Measurements from ENCODE around the gene ASH1L. TPM values are rescaled to one million over a fixed set of nuclear protein-coding genes. Genes with fewer than 3 reads are reported as not detected.
"Not testable (repeated sequence)": the region's sequence is repeated elsewhere in the genome, so short reads cannot be mapped to it uniquely, and the experiment has no call there.

ASH1L gene, protein sequence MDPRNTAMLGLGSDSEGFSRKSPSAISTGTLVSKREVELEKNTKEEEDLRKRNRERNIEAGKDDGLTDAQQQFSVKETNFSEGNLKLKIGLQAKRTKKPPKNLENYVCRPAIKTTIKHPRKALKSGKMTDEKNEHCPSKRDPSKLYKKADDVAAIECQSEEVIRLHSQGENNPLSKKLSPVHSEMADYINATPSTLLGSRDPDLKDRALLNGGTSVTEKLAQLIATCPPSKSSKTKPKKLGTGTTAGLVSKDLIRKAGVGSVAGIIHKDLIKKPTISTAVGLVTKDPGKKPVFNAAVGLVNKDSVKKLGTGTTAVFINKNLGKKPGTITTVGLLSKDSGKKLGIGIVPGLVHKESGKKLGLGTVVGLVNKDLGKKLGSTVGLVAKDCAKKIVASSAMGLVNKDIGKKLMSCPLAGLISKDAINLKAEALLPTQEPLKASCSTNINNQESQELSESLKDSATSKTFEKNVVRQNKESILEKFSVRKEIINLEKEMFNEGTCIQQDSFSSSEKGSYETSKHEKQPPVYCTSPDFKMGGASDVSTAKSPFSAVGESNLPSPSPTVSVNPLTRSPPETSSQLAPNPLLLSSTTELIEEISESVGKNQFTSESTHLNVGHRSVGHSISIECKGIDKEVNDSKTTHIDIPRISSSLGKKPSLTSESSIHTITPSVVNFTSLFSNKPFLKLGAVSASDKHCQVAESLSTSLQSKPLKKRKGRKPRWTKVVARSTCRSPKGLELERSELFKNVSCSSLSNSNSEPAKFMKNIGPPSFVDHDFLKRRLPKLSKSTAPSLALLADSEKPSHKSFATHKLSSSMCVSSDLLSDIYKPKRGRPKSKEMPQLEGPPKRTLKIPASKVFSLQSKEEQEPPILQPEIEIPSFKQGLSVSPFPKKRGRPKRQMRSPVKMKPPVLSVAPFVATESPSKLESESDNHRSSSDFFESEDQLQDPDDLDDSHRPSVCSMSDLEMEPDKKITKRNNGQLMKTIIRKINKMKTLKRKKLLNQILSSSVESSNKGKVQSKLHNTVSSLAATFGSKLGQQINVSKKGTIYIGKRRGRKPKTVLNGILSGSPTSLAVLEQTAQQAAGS (N-terminal part only)
- 10 to 100 TPM; 36.4 to 42.3 (median 39.2) TPM for polyA plus RNA-seq (ENCODE audit: insufficient read length in 4 of 4)

DNA sequence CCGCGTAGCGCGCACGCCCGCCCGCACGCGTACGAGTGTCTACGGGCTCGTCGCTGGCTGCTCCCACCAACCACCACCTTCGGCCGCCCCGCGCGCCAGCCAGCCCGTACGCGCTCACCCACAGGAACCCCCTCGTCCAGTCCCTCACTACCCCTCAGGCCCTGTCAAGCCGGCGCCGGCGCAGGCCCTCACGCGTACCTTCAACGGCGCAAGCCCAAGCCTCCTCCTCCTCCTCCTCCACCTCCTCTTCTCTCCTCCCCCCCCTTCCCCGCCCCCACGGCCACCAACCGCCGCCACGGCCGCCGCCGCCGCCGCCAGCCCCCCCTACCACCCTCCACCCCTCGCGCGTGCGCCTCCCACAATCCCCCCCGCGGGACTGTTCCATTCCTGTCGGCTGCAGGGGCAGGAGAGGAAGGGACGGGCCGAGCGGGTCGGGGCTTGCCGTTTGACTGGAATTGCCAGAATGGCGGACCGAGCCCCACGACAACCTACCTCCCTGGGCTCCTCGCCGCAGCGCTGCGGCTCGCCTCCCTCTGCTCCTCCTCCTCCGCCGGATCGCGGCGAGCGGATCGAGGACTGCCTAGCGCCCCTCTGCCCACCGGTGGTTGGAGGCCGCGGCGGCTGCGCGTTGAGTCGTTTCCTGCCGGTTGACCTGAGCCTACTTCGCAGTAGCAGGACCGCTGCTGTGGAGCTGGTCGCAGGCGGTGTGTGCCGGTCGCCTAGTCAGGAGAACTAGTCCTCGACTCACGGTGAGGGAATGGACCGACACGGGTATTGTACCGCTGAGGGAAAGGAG, at the start of gene ASH1L:
TSS of gene ASH1L (minus strand) at position 223 of the 796 bp plus-strand sequence. CDS start 41,284 bp downstream, outside the sequence.
- DNase-seq (ENCODE audit: low read depth in 4 of 4, low spot score in 3 of 4), result peak; percentile 88 to 94 (median 92)

DNA sequence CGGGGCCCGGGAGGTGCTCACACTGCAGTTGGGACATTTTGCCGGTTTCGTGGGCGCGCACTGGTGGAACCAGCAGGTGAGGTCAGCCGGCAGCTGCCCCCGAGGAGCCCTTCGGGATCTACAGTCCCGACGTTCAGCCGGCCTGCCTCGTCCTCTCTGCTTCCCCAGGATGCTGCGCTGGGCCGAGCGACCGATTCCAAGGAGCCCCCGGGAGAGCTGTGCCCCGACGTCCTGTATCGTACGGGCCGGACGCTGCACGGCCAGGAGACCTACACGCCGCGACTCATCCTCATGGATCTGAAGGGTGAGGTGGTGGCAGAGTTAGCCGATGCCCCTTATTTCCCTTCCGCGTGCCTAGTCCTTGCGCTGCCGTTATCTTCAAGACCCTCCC, 47.6 kb upstream of the ASH1L start:
- DNase-seq (ENCODE audit: low read depth in 4 of 4, low spot score in 3 of 4), result not testable (repeated sequence)

DNA sequence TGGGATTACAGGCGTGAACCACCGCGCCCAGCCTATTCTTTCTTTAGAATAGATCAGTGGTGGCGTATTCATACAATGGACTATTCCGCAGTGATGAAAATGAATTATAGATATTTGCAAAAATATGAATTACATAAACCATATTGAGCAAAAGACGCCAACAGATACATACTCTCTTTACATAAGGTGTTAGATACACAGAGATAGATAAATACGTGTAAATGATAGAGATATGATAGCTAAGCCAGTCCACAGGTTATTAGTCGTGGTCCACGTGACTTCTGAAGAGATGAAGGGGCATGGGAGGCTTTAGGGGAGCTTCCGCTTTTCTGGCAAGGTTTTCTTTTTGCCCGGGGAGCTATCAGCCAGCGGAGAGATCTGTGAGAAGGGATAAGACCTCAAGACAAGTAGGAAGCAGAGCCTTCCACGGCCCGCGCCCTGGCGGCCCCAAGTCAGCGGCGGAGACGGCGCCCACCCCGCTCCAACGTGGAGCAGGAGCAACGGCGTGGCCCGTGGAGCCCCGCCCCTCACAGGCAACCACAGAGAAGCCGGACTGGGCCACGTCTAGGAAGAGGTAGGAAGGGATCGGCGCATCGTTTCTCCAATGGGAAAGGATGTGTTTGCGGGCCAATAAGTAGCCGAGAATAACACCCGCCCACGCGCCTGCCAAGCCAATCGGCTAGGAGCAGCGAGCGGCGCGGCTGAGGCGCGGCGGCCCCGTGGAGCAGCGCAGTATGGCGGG, 47.1 kb upstream of the ASH1L start, which contains the start of gene MSTO1:
TSS of gene MSTO1 (plus strand) at position 704 of the 742 bp plus-strand sequence. CDS start at position 735, 31 bp downstream.
- peak; percentile 81 to 89 (median 87) for DNase-seq (ENCODE audit: low read depth in 4 of 4, low spot score in 3 of 4)

- DNase-seq (ENCODE audit: low read depth in 4 of 4, low spot score in 3 of 4), result no peak
Measured at GRCh38 chr1:155608888-155609225, 46.3 kb upstream of the ASH1L start.

GRCh38 chr1:155607708-155608107, 45.1 kb upstream of the ASH1L start:
- no peak for DNase-seq (ENCODE audit: low read depth in 4 of 4, low spot score in 3 of 4)

- DNase-seq (ENCODE audit: low read depth in 4 of 4, low spot score in 3 of 4), result not testable (repeated sequence)
Measured at GRCh38 chr1:155599828-155600572, 37.4 kb upstream of the ASH1L start.

DNA sequence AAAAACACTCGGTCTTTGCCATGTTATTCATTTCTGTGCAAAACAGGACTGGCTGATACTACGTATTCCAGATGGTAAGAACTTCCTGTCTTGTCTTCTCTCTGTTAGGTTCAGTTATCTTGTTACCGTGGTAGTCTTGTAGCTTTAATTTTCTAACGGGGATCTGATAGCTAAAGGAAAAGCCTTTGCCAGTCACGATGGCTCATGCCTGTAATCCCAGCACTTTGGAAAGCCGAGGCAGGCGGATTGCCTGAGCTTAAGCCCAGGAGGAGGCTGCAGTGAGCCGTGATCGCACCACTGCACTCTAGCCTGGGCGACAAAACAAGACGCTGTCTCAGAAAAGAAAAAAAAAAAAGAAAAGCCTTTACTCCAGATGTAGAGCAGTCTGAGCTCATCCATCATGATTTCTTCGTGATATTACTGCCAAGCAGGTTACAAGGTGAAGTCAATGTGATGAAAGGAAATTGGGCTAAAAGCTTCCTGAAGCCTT, 36.3 kb upstream of the ASH1L start:
- peak in 1 of 4 donors; percentile 12 for DNase-seq (ENCODE audit: low read depth in 4 of 4, low spot score in 3 of 4)

GRCh38 chr1:155596864-155597263, 34.3 kb upstream of the ASH1L start:
- DNase-seq (ENCODE audit: low read depth in 4 of 4, low spot score in 3 of 4), result no peak

- not testable (repeated sequence) for DNase-seq (ENCODE audit: low read depth in 4 of 4, low spot score in 3 of 4)
Measured at GRCh38 chr1:155595877-155596474, 33.4 kb upstream of the ASH1L start.

GRCh38 chr1:155591770-155592169, 29.2 kb upstream of the ASH1L start:
- DNase-seq (ENCODE audit: low read depth in 4 of 4, low spot score in 3 of 4), result peak; percentile 22 to 33 (median 31)

DNA sequence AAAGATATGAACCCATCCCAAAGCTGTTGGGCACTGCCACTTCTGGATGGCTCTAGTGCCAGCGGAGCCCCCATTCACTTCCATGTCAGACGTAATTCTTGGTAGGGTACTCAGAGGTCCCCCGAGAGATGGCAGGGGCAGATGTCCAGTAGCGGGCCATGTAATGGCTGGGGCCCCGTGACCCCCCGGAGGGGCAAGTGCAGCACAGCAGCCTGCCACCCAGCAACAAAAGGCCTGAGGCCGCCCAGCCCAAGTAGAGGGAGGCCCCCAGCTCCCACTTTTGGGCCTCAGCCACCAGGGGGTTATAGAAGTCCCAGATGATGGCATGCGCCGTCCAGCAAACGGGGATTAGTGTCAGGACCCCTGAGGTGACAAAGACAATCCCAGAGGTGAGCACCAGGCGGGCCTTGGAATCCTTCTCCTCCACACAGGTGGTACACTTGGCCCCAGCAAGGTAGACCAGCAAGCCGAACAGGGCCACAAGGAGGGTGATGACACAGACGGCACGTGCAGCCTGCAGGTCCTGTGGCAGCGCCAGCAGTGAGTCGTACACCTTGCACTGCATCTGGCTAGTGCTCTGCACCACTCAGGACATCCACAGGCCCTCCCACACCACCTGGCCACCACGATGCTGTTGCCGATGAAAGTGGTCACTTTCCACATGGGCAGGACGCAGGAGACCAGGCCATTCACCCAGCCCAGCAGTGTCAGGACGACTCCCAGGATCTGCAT, 28.1 kb upstream of the ASH1L start:
- not testable (repeated sequence) for DNase-seq (ENCODE audit: low read depth in 4 of 4, low spot score in 3 of 4)

DNA sequence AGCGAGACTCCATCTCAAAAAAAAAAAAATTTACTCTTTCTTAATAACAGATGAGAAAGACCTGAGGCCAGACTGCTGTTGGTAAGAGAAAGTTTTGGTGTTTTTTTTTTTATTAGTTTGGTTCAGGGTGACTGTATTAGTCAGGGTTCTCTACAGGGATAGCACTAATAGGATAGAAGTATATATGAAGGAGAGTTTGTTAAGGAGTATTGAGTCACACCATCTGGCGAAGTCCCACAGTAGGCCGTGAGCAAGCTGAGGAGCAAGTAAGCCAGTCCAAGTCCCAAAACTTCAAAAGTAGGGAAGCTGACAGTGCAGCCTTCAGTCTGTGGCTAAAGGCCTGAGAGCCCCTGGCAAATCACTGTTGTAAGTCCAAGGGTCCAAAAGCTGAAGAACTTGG, 26.7 kb upstream of the ASH1L start:
- not testable (repeated sequence) for DNase-seq (ENCODE audit: low read depth in 4 of 4, low spot score in 3 of 4)

DNA sequence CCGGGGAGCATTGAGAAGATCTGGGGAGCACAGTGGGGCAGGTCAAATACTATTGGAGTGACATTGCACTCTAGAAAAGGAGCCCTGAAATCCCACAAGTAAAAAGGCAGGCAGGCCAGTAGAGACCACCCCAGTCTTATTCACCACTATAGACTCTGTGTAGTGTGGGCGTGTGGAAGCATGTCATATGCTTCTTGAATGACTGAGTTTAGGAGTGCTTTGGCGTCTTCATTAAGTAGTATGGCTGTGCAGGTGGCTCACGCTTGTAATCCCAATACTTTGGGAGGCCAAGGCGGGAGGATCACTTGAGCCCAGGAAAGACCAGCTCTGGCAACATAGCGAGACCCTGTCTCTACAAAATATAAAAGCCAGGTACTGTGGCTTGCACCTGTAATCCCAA, 21.2 kb upstream of the ASH1L start:
- not testable (repeated sequence) for DNase-seq (ENCODE audit: low read depth in 4 of 4, low spot score in 3 of 4)

GRCh38 chr1:155575608-155576007, 13.0 kb upstream of the ASH1L start:
- not testable (repeated sequence) for DNase-seq (ENCODE audit: low read depth in 4 of 4, low spot score in 3 of 4)

- DNase-seq (ENCODE audit: low read depth in 4 of 4, low spot score in 3 of 4), result no peak
Measured at GRCh38 chr1:155574077-155574476, 11.5 kb upstream of the ASH1L start.

GRCh38 chr1:155570593-155570990, 8.0 kb upstream of the ASH1L start:
- DNase-seq (ENCODE audit: low read depth in 4 of 4, low spot score in 3 of 4), result no peak

- DNase-seq (ENCODE audit: low read depth in 4 of 4, low spot score in 3 of 4), result no peak
Measured at GRCh38 chr1:155569988-155570592, 7.5 kb upstream of the ASH1L start.
